Spleen (tissue), 7 donors: ENCODE results near the gene ARHGAP22.

ENCODE experiments used
- POLR2A ChIP-seq, 3 donors: fragments of 450-650 bp; IDR thresholded peaks; one replicate each; pipeline ENCODE4 v1.5.1; 2017; ENCODE audit warnings: antibody characterized with exemption in 3 of 3, mild to moderate bottlenecking in 1 of 3
- TF ChIP-seq, protein P1 (sequence below), 11 experiments: fragments of 200-600 bp in 7 of 11; fragments of 450-650 bp in 4 of 11; sonication (generic) in 4 of 11; IDR thresholded peaks in 8 of 11; conservative IDR thresholded peaks in 3 of 11; 1 replicate in 7 of 11; 2 replicates in 4 of 11; pipeline versions ENCODE4 v1.4.0 to v1.8.0; 2016 to 2021; ENCODE audit warnings: antibody characterized with exemption in 11 of 11, inconsistent platforms in 4 of 11, mild to moderate bottlenecking in 1 of 11
- donor health status: DM: no; HTN: no; CAD: no; lungs with moderate emphysema.
- donor health status: DM: no; HTN: no; CAD: no.
- donor health status: DM: no; HTN: no; CAD: no.

DNA sequence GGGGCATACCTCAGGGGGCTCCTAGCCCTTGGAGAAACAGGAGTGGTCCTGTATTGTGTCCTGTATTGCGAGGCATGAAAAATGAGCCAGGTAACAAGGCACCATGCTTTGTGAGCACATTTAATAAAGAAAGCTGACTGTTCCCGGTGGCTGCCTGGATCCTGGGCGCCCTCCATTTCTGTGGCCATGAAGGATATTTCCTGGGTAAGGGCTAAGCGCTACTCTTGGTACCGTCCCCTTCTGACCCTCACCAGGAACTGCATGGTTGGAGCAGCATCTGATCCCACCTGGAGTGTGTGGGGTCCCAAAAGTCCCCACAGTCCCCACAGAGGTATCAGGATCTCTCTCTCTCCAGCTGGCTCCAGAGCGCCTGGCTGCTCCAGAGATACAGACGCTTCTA lies 158.9 kb downstream of the ARHGAP22 start:
- no peak for TF ChIP-seq POLR2A (IDR thresholded peaks at IDR 0.05)
- TF ChIP-seq, protein P1, sequence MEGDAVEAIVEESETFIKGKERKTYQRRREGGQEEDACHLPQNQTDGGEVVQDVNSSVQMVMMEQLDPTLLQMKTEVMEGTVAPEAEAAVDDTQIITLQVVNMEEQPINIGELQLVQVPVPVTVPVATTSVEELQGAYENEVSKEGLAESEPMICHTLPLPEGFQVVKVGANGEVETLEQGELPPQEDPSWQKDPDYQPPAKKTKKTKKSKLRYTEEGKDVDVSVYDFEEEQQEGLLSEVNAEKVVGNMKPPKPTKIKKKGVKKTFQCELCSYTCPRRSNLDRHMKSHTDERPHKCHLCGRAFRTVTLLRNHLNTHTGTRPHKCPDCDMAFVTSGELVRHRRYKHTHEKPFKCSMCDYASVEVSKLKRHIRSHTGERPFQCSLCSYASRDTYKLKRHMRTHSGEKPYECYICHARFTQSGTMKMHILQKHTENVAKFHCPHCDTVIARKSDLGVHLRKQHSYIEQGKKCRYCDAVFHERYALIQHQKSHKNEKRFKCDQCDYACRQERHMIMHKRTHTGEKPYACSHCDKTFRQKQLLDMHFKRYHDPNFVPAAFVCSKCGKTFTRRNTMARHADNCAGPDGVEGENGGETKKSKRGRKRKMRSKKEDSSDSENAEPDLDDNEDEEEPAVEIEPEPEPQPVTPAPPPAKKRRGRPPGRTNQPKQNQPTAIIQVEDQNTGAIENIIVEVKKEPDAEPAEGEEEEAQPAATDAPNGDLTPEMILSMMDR (IDR thresholded peaks at IDR 0.05 in 8 of 11, conservative IDR thresholded peaks at IDR 0.05 in 3 of 11), result no peak
